ENCODE data around the gene GDPD5. TPM values are rescaled to one million over a fixed set of nuclear protein-coding genes. Genes with fewer than 3 reads are reported as not detected.

Gene GDPD5
- total and polyA plus RNA-seq, 9 of the 15 experiments (the other 6 are each of a cell fraction or from before 2014, with no cell fraction given): 0.32 to 27.3 (median 8.0) TPM

DNA sequence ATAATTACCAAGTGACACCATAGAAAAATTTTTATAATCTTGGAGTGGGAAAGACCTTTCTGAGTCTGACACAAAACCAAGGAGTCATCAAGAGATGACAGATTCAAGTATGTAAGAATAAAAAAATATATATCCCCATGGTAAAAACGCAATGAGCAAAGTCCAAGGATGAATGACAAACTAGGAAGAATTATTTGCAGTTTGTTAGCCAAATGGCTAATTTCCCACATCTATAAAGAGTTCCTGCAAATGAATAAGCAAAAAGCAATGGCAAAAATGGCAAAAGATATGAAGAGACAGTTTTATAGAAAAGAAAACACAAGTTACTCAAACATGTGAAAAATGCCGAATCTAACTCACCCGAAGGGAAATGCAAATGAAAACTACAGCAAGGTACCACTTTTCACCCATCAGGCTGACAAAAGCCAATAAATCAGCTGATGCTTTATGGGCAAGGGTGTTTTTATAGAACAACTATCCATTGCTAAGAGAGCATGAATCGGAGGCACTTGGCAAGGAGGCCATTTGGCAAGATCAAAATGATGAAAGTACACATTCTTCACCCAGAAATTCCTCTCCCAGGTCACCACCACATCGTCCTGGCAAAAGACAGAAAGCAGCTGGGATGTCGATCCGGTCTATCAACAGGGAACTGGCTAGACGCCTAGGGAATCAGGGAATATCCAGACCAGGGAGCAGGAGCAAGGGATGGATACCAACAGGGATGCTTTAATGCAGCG, 71.7 kb downstream of the GDPD5 start:
- intact Hi-C loops (cut with micrococcal nuclease): no loop called here
- no peak for FAIRE-seq

More for the DNA sequence above, 71.7 kb downstream of the GDPD5 start:
- POLR2A ChIA-PET: no interaction called here
- ATAC-seq (no peak), DNase-seq (ENCODE audit: extremely low read depth in 1 of 4, low spot score in 3 of 4) (no peak)
- in situ Hi-C loops (cut with MboI): no loop called here
- Histone ChIP-seq H3K79me2 (ENCODE audit: control insufficient read depth, insufficient read depth, low read length) (no peaks in the 10 kb centered on the region), H4K20me1 (replicated peaks; ENCODE audit: control insufficient read depth, insufficient read depth, low read length) (no peaks in the 10 kb centered on the region), H2AFZ (ENCODE audit: low read depth, low read length) (no peak overlapping the region), H3K27ac (ENCODE audit: extremely low read depth, low read depth, low read length) (no peak overlapping the region), H3K4me3 (no peak overlapping the region), H3K9me3 (replicated peaks; ENCODE audit: control insufficient read depth, insufficient read depth, low read depth, low read length) (no peaks in the 10 kb centered on the region), H3K4me2 (ENCODE audit: insufficient read depth, low read length) (no peak overlapping the region), H3K36me3 (ENCODE audit: control insufficient read depth, insufficient read depth, low read length) (no peaks in the 10 kb centered on the region; the same call in 2 of the 3 replicates), H3K4me1 (replicated peaks in 1 of 2; ENCODE audit: control insufficient read depth in 2 of 2, insufficient read depth in 2 of 2, low read length in 2 of 2) (peaks cover 0 to 13% of the 10 kb centered on the region in 2 experiments; a peak in 1 of 5 replicates), H3K27me3 (ENCODE audit: control insufficient read depth in 2 of 2, insufficient read depth in 2 of 2, low read length in 2 of 2) (no peaks in the 10 kb centered on the region), H3K9me1 (ENCODE audit: control insufficient read depth, insufficient read depth, low read length) (no peaks in the 10 kb centered on the region), H3K9ac (ENCODE audit: insufficient read depth in 1 of 2, low read depth in 2 of 2, low read length in 2 of 2) (no peak overlapping the region)
- CTCF ChIA-PET (ENCODE audit: low intra/inter-chr PET ratio): interaction anchor here (0.6 kb wide), 1 partner anchor 162 kb away, joined by 3 read pairs; no protein-coding TSS in a partner anchor
- WGBS (ENCODE audit: insufficient coverage, low coverage, missing lambda C conversion rate): 51% methylated on average over 9 of the region's 9 CpGs
- no TSS peak for BruUV-seq (replicated peaks)
- TF ChIP-seq GTF2F1 (IDR thresholded peaks at IDR 0.05; ENCODE audit: low read depth, low read length): no peak
- TF ChIP-seq ZBTB8A (IDR thresholded peaks at IDR 0.05; ENCODE audit: partially characterized antibody): no peak
- no peak for TF ChIP-seq EWSR1 (IDR thresholded peaks at IDR 0.05; ENCODE audit: borderline replicate concordance, low read depth, partially characterized antibody)
- TF ChIP-seq RBM17 (IDR thresholded peaks at IDR 0.05; ENCODE audit: borderline replicate concordance, low read depth, low read length): no peak
